ENCODE data around the gene LUZP2. TPM values are rescaled to one million over a fixed set of nuclear protein-coding genes. Genes with fewer than 3 reads are reported as not detected.

LUZP2 gene
- total and polyA plus RNA-seq, 2 of the 8 experiments (the other 6 are each of a cell fraction or from before 2014, with no cell fraction given), result 0.79 to 1.5 TPM

- FAIRE-seq (no peak), DNase-seq (ENCODE audit: low read depth in 1 of 2, low spot score in 2 of 2) (no peak)
- H2BK12ac ChIP-seq (ENCODE audit: low read depth, low read length), result no peak overlapping the region
- no peaks in the 10 kb centered on the region for H3K36me3 ChIP-seq (ENCODE audit: control insufficient read depth in 2 of 4, insufficient read depth in 4 of 4, low read length in 3 of 4)
- H3K14ac ChIP-seq (ENCODE audit: insufficient read length), result no peak overlapping the region
- H3K79me1 ChIP-seq (ENCODE audit: low read depth, low read length), result no peaks in the 10 kb centered on the region
- H3K79me2 ChIP-seq (ENCODE audit: control insufficient read depth in 1 of 2, insufficient read depth in 2 of 2, low read length in 2 of 2), result no peaks in the 10 kb centered on the region; a peak in 1 of 4 replicates
- 90% methylated on average over 2 of the region's 2 CpGs; no CpG with 5 or more reads in 1 of the 2 experiments for WGBS, 2 experiments (ENCODE audit: extremely low coverage in 1 of 2, insufficient coverage in 1 of 2, insufficient read length in 1 of 2, insufficient replicate concordance in 2 of 2, low coverage in 1 of 2, low lambda C conversion rate in 2 of 2, missing lambda C conversion rate in 1 of 2)
- no peak overlapping the region for H2BK5ac ChIP-seq (ENCODE audit: low read depth, low read length)
- no peaks in the 10 kb centered on the region for H3K9me3 ChIP-seq (ENCODE audit: insufficient read depth in 2 of 2, low read depth in 1 of 2, low read length in 1 of 2)
- H3K4me2 ChIP-seq (ENCODE audit: insufficient read depth in 1 of 2, low read depth in 2 of 2, low read length in 2 of 2), result no peak overlapping the region
- H2BK20ac ChIP-seq (ENCODE audit: low read length), result no peak overlapping the region
- H4K91ac ChIP-seq (replicated peaks; ENCODE audit: insufficient read length, low read length), result no peak overlapping the region
- no peak overlapping the region for H3K27ac ChIP-seq (ENCODE audit: low read depth, low read length)
- no peaks in the 10 kb centered on the region for H4K20me1 ChIP-seq (replicated peaks in 1 of 2; ENCODE audit: control insufficient read depth in 1 of 2, insufficient read depth in 2 of 2, low read length in 2 of 2)
- no peak overlapping the region for H3K9ac ChIP-seq (replicated peaks in 1 of 4; ENCODE audit: extremely low read depth in 1 of 4, low read depth in 3 of 4, low read length in 3 of 4)
- peaks cover 0 to 5% (median 1%) of the 10 kb centered on the region in 4 experiments; a peak in 3 of 7 replicates for H3K4me1 ChIP-seq (replicated peaks in 1 of 4; ENCODE audit: control insufficient read depth in 3 of 4, insufficient read depth in 4 of 4, low read length in 3 of 4)
- H3K27me3 ChIP-seq (replicated peaks in 1 of 4; ENCODE audit: control insufficient read depth in 3 of 4, extremely low read depth in 1 of 4, insufficient read depth in 3 of 4, low read length in 3 of 4), result peaks cover 0 to 1% (median 0%) of the 10 kb centered on the region in 4 experiments; a peak in 1 of 7 replicates
- H3K56ac ChIP-seq (replicated peaks; ENCODE audit: insufficient read length, low read depth, low read length), result no peak overlapping the region
- POLR2A ChIA-PET (ENCODE audit: partially characterized antibody), result no interaction called here
- no peak overlapping the region for H2AFZ ChIP-seq (ENCODE audit: low read length)
- no peak overlapping the region for H2BK120ac ChIP-seq (replicated peaks; ENCODE audit: low read depth, low read length)
- H3K23ac ChIP-seq (ENCODE audit: insufficient read length), result no peak overlapping the region
- no peak overlapping the region for H4K5ac ChIP-seq (ENCODE audit: insufficient read length, low read depth, low read length)
- no peak overlapping the region for H3K4ac ChIP-seq (replicated peaks; ENCODE audit: insufficient read length, low read depth, low read length)
- H3K23me2 ChIP-seq (ENCODE audit: low read depth, low read length), result no peaks in the 10 kb centered on the region; the same call in 1 of the 2 replicates
- no peak overlapping the region for H3K4me3 ChIP-seq (ENCODE audit: extremely low read depth in 1 of 4, insufficient read depth in 2 of 4, low read depth in 3 of 4, low read length in 4 of 4)
- no peak overlapping the region for H2AK5ac ChIP-seq (ENCODE audit: low read depth, low read length)
- CTCF ChIA-PET (ENCODE audit: partially characterized antibody), result no interaction called here
- H4K8ac ChIP-seq (ENCODE audit: extremely low read depth, insufficient read depth, low read length), result no peak overlapping the region
- no peak overlapping the region for H2BK15ac ChIP-seq (ENCODE audit: low read length)
- no peak overlapping the region for H3K18ac ChIP-seq (ENCODE audit: extremely low read depth, low read length)
- no peak for TF ChIP-seq TAF1 (IDR thresholded peaks at IDR 0.05; ENCODE audit: low read depth, low read length)
- no peak for TF ChIP-seq TBP (IDR thresholded peaks at IDR 0.05; ENCODE audit: low read depth, low read length)
- TF ChIP-seq RXRA (IDR thresholded peaks at IDR 0.05; ENCODE audit: insufficient read depth, low read depth, low read length), result no peak
- no peak for TF ChIP-seq ATF3 (IDR thresholded peaks at IDR 0.05; ENCODE audit: insufficient read depth, low read depth, low read length)
- no peak for TF ChIP-seq PHF8 (conservative IDR thresholded peaks at IDR 0.05; ENCODE audit: low read depth, low read length)
- TF ChIP-seq RNF2 (IDR thresholded peaks at IDR 0.05; ENCODE audit: borderline replicate concordance, low read depth, low read length, missing control alignments, poor library complexity, severe bottlenecking), result no peak
- no peak for TF ChIP-seq SP2 (IDR thresholded peaks at IDR 0.05; ENCODE audit: low read length)
- TF ChIP-seq TCF12 (IDR thresholded peaks at IDR 0.05; ENCODE audit: low read depth, low read length), result no peak
- TF ChIP-seq RBBP5 (IDR thresholded peaks at IDR 0.05; ENCODE audit: borderline replicate concordance, low read depth, low read length), result no peak
- no peak for TF ChIP-seq SIX5 (IDR thresholded peaks at IDR 0.05; ENCODE audit: low read depth, low read length)
- no peak for TF ChIP-seq NANOG (IDR thresholded peaks at IDR 0.05; ENCODE audit: insufficient read depth, low read depth, low read length, poor library complexity, severe bottlenecking)
- no peak for TF ChIP-seq E2F6 (IDR thresholded peaks at IDR 0.05)
Measured at GRCh38 chr11:24709928-24710565, 213.2 kb downstream of the LUZP2 start.

Measured in H1 (cell line).